Measurements from ENCODE around the gene VWA1. TPM values are rescaled to one million over a fixed set of nuclear protein-coding genes. Genes with fewer than 3 reads are reported as not detected.
"Not testable (repeated sequence)": the region's sequence is repeated elsewhere in the genome, so short reads cannot be mapped to it uniquely, and the experiment has no call there.

The VWA1 gene
- total and polyA plus RNA-seq, 10 of the 15 experiments (the other 5 are each of a cell fraction or from before 2014, with no cell fraction given), result 0.02 to 1.7 (median 0.32) TPM; not detected in 2

DNA sequence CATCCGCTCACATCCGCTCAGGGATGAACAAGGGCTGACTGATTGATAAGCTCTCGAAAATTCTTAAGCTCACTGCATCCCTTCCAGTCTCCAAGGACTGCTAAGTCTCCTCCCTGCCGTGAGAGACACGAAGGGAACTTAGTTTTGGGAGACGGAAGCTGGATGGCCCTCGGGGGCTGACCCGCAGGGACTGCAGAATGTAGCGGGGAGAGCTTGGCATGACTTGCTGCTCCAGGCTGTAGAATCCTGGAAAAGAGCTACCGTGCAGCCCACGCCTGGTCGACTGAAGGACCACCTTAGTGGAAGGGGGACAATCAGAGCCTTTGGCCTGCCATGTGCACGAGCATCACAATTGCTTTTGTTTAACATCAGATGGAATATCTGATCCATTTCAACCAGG lies 19.7 kb upstream of the VWA1 start:
- Histone ChIP-seq H3K4me1 (ENCODE audit: control insufficient read depth, insufficient read depth, low read length) (peaks cover 30% of the 10 kb centered on the region), H3K9ac (ENCODE audit: control insufficient read depth, insufficient read depth, low read length) (no peak overlapping the region), H4K20me1 (ENCODE audit: control insufficient read depth, insufficient read depth) (no peaks in the 10 kb centered on the region), H3K9me3 (replicated peaks; ENCODE audit: control insufficient read depth, insufficient read depth, low read length) (peaks cover 12% of the 10 kb centered on the region), H3K4me3 (no peak overlapping the region), H3K27me3 (replicated peaks in 1 of 2; ENCODE audit: control insufficient read depth in 2 of 2, insufficient read depth in 2 of 2, low read length in 1 of 2) (no peaks in the 10 kb centered on the region), H3K79me2 (ENCODE audit: control insufficient read depth, insufficient read depth, low read length) (no peaks in the 10 kb centered on the region), H3K27ac (ENCODE audit: control insufficient read depth, insufficient read depth) (no peak overlapping the region), H3K4me2 (ENCODE audit: control insufficient read depth, insufficient read depth) (no peak overlapping the region), H3K36me3 (ENCODE audit: control insufficient read depth in 2 of 2, insufficient read depth in 2 of 2, low read length in 1 of 2) (no peaks in the 10 kb centered on the region), H2AFZ (ENCODE audit: control insufficient read depth, low read depth, low read length) (no peak overlapping the region)
- ChIA-PET POLR2A (interaction anchor here (0.5 to 3.4 kb wide), 5 partner anchors 15 to 1166 kb away, joined by 3 to 10 read pairs (median 5); partner anchors contain the start of gene CCNL2), RAD21 (ENCODE audit: unreplicated experiment) (no interaction called here), CTCF (interaction anchor here (0.9 to 3.2 kb wide), 3 partner anchors 15 to 27 kb away, joined by 3 to 16 read pairs (median 3); no protein-coding TSS in a partner anchor), SMC1A (ENCODE audit: uncharacterized antibody, unreplicated experiment) (interaction anchor here (1.5 to 1.7 kb wide), 2 partner anchors 8 to 23 kb away, joined by 4 to 5 read pairs; no protein-coding TSS in a partner anchor)
- intact Hi-C loops (cut with micrococcal nuclease; ENCODE audit: unreplicated experiment), result no loop called here
- no TSS peak for BruUV-seq (replicated peaks)
- FAIRE-seq (no peak), DNase-seq (ENCODE audit: low read depth, low spot score) (no peak), ATAC-seq (no peak)
- 81% methylated on average over 13 of the region's 13 CpGs for WGBS (ENCODE audit: insufficient coverage, insufficient replicate concordance, low lambda C conversion rate, missing lambda C conversion rate)
- in situ Hi-C loops (cut with MboI), result no loop called here
- no peak for TF ChIP-seq IKZF1 (conservative IDR thresholded peaks at IDR 0.05)
- TF ChIP-seq BMI1 (IDR thresholded peaks at IDR 0.05; ENCODE audit: borderline replicate concordance), result no peak
- TF ChIP-seq IKZF2 (IDR thresholded peaks at IDR 0.05), result no peak

DNA sequence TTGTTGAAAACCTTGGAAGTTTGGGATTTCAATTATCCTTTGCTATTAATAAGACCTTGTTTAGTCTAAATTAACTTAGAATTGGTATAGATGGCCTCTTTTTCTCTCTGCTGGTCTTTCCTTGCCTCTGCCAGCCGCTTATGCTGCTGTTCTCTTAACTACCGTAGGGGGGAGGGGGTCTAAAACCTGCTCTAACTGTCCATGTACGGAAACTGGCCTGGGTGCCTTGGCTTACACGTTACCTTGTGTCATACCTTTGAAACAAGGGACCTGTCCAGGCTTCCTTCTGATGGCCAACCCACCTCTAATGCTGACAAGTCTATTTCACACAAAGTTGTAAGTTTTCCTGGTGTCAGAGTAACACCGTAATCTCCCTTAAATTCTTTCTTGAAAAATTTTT lies 18.1 kb upstream of the VWA1 start:
- H3K36me3 ChIP-seq (ENCODE audit: control insufficient read depth in 2 of 2, insufficient read depth in 2 of 2, low read length in 1 of 2); ATAC-seq; H3K9me3 ChIP-seq (replicated peaks; ENCODE audit: control insufficient read depth, insufficient read depth, low read length); intact Hi-C loops (cut with micrococcal nuclease; ENCODE audit: unreplicated experiment); DNase-seq (ENCODE audit: low read depth, low spot score); H3K4me2 ChIP-seq (ENCODE audit: control insufficient read depth, insufficient read depth); H3K9ac ChIP-seq (ENCODE audit: control insufficient read depth, insufficient read depth, low read length); H3K27me3 ChIP-seq (replicated peaks in 1 of 2; ENCODE audit: control insufficient read depth in 2 of 2, insufficient read depth in 2 of 2, low read length in 1 of 2); POLR2A ChIA-PET; H3K79me2 ChIP-seq (ENCODE audit: control insufficient read depth, insufficient read depth, low read length); H4K20me1 ChIP-seq (ENCODE audit: control insufficient read depth, insufficient read depth); FAIRE-seq; CTCF ChIA-PET; in situ Hi-C loops (cut with MboI); RAD21 ChIA-PET (ENCODE audit: unreplicated experiment); BruUV-seq (replicated peaks): not testable (repeated sequence)
- Histone ChIP-seq H2AFZ (ENCODE audit: control insufficient read depth, low read depth, low read length) (peak overlapping the region; percentile 13; the same call in 1 of the 2 replicates), H3K4me1 (ENCODE audit: control insufficient read depth, insufficient read depth, low read length) (peaks cover 25% of the 10 kb centered on the region), H3K4me3 (peak overlapping the region; percentile 9; the same call in 1 of the 2 replicates), H3K27ac (ENCODE audit: control insufficient read depth, insufficient read depth) (peak overlapping the region; percentile 66)
- SMC1A ChIA-PET (ENCODE audit: uncharacterized antibody, unreplicated experiment), result interaction anchor here (1.7 kb wide), 1 partner anchor 10 kb away, joined by 5 read pairs; no protein-coding TSS in a partner anchor
- 85% methylated on average over 5 of the region's 5 CpGs for WGBS (ENCODE audit: insufficient coverage, insufficient replicate concordance, low lambda C conversion rate, missing lambda C conversion rate)
